ENCODE measurements around the gene MYH14. TPM values are rescaled to one million over a fixed set of nuclear protein-coding genes. Genes with fewer than 3 reads are reported as not detected.

MYH14 gene
- total and polyA plus RNA-seq, 2 of the 4 experiments (the other 2 are of a cell fraction), result not detected

DNA sequence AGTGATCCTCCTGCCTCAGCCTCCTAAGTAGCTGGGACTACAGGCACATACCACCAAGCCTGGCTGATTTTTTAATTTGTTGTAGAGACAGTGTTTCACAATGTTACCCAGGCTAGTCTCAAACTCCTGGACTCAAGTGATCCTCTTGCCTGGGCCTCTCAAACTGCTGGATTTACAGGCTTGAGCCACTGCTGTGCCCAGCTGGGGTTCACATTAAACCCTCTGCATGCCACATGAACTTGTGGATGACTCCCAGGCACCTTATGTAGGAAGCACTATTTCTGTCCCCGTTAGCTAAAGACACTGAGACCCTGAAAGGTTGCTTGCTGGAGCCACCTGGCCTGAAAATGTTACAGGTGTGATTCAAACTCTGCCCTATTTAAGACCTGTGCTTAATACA, 10.5 kb downstream of the MYH14 start:
- ATAC-seq (ENCODE audit: low read depth) (no peak), DNase-seq (no peak)
- no peak overlapping the region for H2BK15ac ChIP-seq (ENCODE audit: low read depth, low read length)
- TF ChIP-seq RFX5 (IDR thresholded peaks at IDR 0.05; ENCODE audit: low read depth, low read length) (no peak), MAFK (IDR thresholded peaks at IDR 0.05; ENCODE audit: low read depth, low read length) (no peak), CEBPB (IDR thresholded peaks at IDR 0.05; ENCODE audit: low read depth, low read length) (no peak), FOS (IDR thresholded peaks at IDR 0.05; ENCODE audit: low read depth, low read length) (no peak), SMC3 (IDR thresholded peaks at IDR 0.05; ENCODE audit: low read depth, low read length) (no peak)
- TF ChIP-seq, protein P1, sequence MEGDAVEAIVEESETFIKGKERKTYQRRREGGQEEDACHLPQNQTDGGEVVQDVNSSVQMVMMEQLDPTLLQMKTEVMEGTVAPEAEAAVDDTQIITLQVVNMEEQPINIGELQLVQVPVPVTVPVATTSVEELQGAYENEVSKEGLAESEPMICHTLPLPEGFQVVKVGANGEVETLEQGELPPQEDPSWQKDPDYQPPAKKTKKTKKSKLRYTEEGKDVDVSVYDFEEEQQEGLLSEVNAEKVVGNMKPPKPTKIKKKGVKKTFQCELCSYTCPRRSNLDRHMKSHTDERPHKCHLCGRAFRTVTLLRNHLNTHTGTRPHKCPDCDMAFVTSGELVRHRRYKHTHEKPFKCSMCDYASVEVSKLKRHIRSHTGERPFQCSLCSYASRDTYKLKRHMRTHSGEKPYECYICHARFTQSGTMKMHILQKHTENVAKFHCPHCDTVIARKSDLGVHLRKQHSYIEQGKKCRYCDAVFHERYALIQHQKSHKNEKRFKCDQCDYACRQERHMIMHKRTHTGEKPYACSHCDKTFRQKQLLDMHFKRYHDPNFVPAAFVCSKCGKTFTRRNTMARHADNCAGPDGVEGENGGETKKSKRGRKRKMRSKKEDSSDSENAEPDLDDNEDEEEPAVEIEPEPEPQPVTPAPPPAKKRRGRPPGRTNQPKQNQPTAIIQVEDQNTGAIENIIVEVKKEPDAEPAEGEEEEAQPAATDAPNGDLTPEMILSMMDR (conservative IDR thresholded peaks at IDR 0.05; ENCODE audit: low read depth, low read length), result no peak
- TF ChIP-seq, protein P2, sequence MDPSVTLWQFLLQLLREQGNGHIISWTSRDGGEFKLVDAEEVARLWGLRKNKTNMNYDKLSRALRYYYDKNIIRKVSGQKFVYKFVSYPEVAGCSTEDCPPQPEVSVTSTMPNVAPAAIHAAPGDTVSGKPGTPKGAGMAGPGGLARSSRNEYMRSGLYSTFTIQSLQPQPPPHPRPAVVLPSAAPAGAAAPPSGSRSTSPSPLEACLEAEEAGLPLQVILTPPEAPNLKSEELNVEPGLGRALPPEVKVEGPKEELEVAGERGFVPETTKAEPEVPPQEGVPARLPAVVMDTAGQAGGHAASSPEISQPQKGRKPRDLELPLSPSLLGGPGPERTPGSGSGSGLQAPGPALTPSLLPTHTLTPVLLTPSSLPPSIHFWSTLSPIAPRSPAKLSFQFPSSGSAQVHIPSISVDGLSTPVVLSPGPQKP (IDR thresholded peaks at IDR 0.05; ENCODE audit: borderline replicate concordance, low read depth, low read length), result no peak
- no peak overlapping the region for H4K8ac ChIP-seq (ENCODE audit: low read depth in 2 of 2, low read length in 2 of 2)
- in situ Hi-C loops (cut with MboI; ENCODE audit: low sequenced_read_pairs) (no loop called here), intact Hi-C loops (cut with micrococcal nuclease) (no loop called here), dilution Hi-C loops (cut with HindIII; ENCODE audit: low sequenced_read_pairs, unreplicated experiment) (no loop called here)
- H2AK9ac ChIP-seq (replicated peaks; ENCODE audit: low read depth, low read length, poor library complexity), result no peak overlapping the region
- H3K4me1 ChIP-seq (ENCODE audit: control insufficient read depth, insufficient read depth, low read length), result no peaks in the 10 kb centered on the region
- H2BK5ac ChIP-seq (ENCODE audit: low read depth, low read length, poor library complexity, severe bottlenecking), result no peak overlapping the region
- ChIA-PET CTCF (no interaction called here), POLR2A (ENCODE audit: unreplicated experiment) (no interaction called here)
- no peak overlapping the region for H3K4me2 ChIP-seq (ENCODE audit: low read depth, low read length)
- H3K79me1 ChIP-seq (ENCODE audit: low read depth in 1 of 2, low read length in 2 of 2), result no peaks in the 10 kb centered on the region
- H2AK5ac ChIP-seq (ENCODE audit: low read depth, low read length), result no peak overlapping the region
- peaks cover 15% of the 10 kb centered on the region for H3K9me3 ChIP-seq (ENCODE audit: control insufficient read depth, insufficient read depth, low read length)
- no peak overlapping the region for H3K56ac ChIP-seq (ENCODE audit: extremely low read depth, insufficient read depth, low read length)
- H3K4ac ChIP-seq (ENCODE audit: low read depth, low read length), result no peak overlapping the region
- H3K4me3 ChIP-seq (ENCODE audit: insufficient read depth, low read depth, low read length), result no peak overlapping the region
- H3K27ac ChIP-seq (ENCODE audit: insufficient read depth, low read length), result no peak overlapping the region
- WGBS, 2 experiments (ENCODE audit: extremely low coverage in 2 of 2, insufficient read length in 1 of 2), result no CpG with 5 or more reads among the region's 1 CpG
- no peaks in the 10 kb centered on the region for H3K27me3 ChIP-seq (ENCODE audit: control insufficient read depth, insufficient read depth, low read length)
- BruUV-seq (replicated peaks), result no TSS peak
- H3K14ac ChIP-seq (replicated peaks; ENCODE audit: low read depth, low read length), result no peak overlapping the region
- no peak overlapping the region for H3K18ac ChIP-seq (ENCODE audit: low read depth, low read length)
- H4K91ac ChIP-seq (ENCODE audit: insufficient read depth, low read depth, low read length), result no peak overlapping the region
- no peaks in the 10 kb centered on the region for H3K36me3 ChIP-seq (ENCODE audit: control insufficient read depth, insufficient read depth, low read length)
- no peaks in the 10 kb centered on the region for H3K9me1 ChIP-seq (ENCODE audit: insufficient read depth, low read length)
- no peak overlapping the region for H3K23ac ChIP-seq (ENCODE audit: low read depth, low read length)
- no peak overlapping the region for H4K5ac ChIP-seq (ENCODE audit: low read depth, low read length)
- no peak overlapping the region for H3K9ac ChIP-seq (ENCODE audit: low read depth, low read length)
- H2BK20ac ChIP-seq (ENCODE audit: low read depth, low read length), result no peak overlapping the region
- no peak overlapping the region for H2BK120ac ChIP-seq (ENCODE audit: low read depth, low read length)
- no peaks in the 10 kb centered on the region for H4K20me1 ChIP-seq (ENCODE audit: insufficient read depth, low read length)
- H2AFZ ChIP-seq (replicated peaks; ENCODE audit: low read length, poor library complexity), result no peak overlapping the region

All from IMR-90 (cell line).